ENCODE data around the gene TBC1D23.

Gene TBC1D23

GRCh38 chr3:100374521-100374920, 113.7 kb downstream of the TBC1D23 start:
- Histone ChIP-seq H3K9me2 (replicated peaks; ENCODE audit: control insufficient read depth, low read length) (no peaks in the 10 kb centered on the region), H3K4me3 (ENCODE audit: low read length) (no peak overlapping the region), H3K27me3 (ENCODE audit: control insufficient read depth, low read length) (no peaks in the 10 kb centered on the region), H4K20me1 (ENCODE audit: control insufficient read depth, insufficient read depth, low read depth, low read length) (no peaks in the 10 kb centered on the region), H3K36me3 (ENCODE audit: control insufficient read depth, low read length) (peaks cover 84% of the 10 kb centered on the region), H3K79me2 (ENCODE audit: control insufficient read depth, low read length) (no peaks in the 10 kb centered on the region; the same call in 1 of the 2 replicates), H3F3A (ENCODE audit: control insufficient read depth, insufficient read depth) (no peaks in the 10 kb centered on the region), H3K4me1 (ENCODE audit: control insufficient read depth, low read length) (no peaks in the 10 kb centered on the region), H3K4me2 (ENCODE audit: low read length) (no peak overlapping the region), H3K9me3 (ENCODE audit: control insufficient read depth, insufficient read depth, low read length) (no peaks in the 10 kb centered on the region), H3K27ac (ENCODE audit: low read depth, low read length) (no peak overlapping the region)
- no peak for TF ChIP-seq CTCF (IDR thresholded peaks at IDR 0.05; ENCODE audit: low read depth, low read length, poor library complexity, severe bottlenecking)
- no peak for TF ChIP-seq EZH2phosphoT487 (IDR thresholded peaks at IDR 0.05; ENCODE audit: borderline replicate concordance, low read length)

Data from DOHH2 (cell line).